HG02798 (cell line): ENCODE measurements around the gene TIMM10B.
"Not testable (repeated sequence)": the region's sequence is repeated elsewhere in the genome, so short reads cannot be mapped to it uniquely, and the experiment has no call there.

Source experiments
- ATAC-seq: cut with Tn5 transposase; IDR thresholded peaks from one replicate; pipeline ENCODE4 v1.9.1; 2021; ENCODE audit warnings: mild to moderate bottlenecking; ENCODE audit not compliant: unreplicated experiment, poor library complexity

TIMM10B gene

GRCh38 chr11:6498121-6498520, 16.8 kb downstream of the TIMM10B start:
- no peak for ATAC-seq

GRCh38 chr11:6498544-6498943, 17.2 kb downstream of the TIMM10B start:
- ATAC-seq, result no peak

GRCh38 chr11:6502382-6502781, 21.1 kb downstream of the TIMM10B start:
- ATAC-seq, result no peak

GRCh38 chr11:6504166-6504565, 22.9 kb downstream of the TIMM10B start:
- ATAC-seq, result no peak

GRCh38 chr11:6505577-6506240, 24.4 kb downstream of the TIMM10B start:
- ATAC-seq, result peak; percentile 60

GRCh38 chr11:6516865-6517264, 35.6 kb downstream of the TIMM10B start:
- no peak for ATAC-seq

GRCh38 chr11:6520265-6520664, 39.0 kb downstream of the TIMM10B start:
- no peak for ATAC-seq

- ATAC-seq, result not testable (repeated sequence)
Measured at GRCh38 chr11:6521946-6522345, 40.6 kb downstream of the TIMM10B start.

GRCh38 chr11:6523253-6523652, 42.0 kb downstream of the TIMM10B start:
- ATAC-seq, result no peak

GRCh38 chr11:6526411-6527135, 45.3 kb downstream of the TIMM10B start:
- peak; percentile 60 for ATAC-seq

GRCh38 chr11:6529266-6529665, 48.0 kb downstream of the TIMM10B start:
- ATAC-seq, result no peak

GRCh38 chr11:6530848-6531247, 49.5 kb downstream of the TIMM10B start:
- no peak for ATAC-seq

GRCh38 chr11:6531267-6531752, 50.0 kb downstream of the TIMM10B start:
- ATAC-seq, result peak; percentile 46
